NCI-H526 (cell line): ENCODE results near the gene NMNAT3.
"Not testable (repeated sequence)": the region's sequence is repeated elsewhere in the genome, so short reads cannot be mapped to it uniquely, and the experiment has no call there.

Experiments used
- DNase-seq, 2 experiments: peaks; one replicate each; lab custom pipeline; 2025; lab: John Stamatoyannopoulos, UW

The NMNAT3 gene

DNA sequence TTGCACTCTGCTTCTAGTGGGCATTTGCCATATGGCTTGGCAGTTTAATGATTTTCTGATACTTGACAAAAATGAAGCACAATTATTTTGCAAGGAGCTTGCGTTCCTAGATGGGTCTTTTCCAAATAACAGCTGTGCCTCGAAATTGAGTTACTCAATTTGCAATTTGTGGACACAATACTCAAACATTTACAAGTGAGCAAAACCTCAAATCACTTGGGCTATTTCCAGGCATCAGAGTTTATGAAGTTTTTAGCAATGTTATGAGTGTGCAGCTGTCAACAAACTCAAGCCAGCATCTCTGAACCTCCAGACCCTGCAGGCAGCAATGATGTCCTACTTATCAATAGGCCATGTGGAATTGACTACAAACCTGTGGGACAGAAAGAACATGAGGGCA is 41.3 kb downstream of the NMNAT3 start:
- DNase-seq: no peak

DNA sequence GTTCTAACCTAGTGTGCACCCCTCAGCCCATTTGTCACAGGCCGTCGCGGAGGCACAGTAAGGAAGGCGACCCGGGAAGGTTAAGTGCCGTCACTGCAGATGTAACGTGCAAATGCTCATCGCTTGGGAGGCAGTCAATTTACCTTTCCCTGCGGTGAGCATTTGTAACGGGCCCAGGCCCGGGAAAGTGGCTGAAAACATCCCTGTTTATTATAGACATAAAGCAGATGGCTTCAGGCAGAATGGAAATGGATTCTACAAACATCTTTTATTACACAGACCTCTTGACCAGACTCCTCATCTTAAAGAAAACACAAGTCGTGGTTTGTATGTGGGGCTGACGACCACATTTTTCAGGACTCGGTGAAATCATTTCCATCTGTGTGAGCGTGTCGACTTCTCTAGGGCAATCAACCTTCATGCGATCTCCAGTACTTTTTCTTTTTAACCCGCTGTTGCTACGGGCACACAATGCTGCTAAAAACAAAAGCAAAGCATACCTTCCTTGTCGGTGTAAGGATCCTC is 43.6 kb downstream of the NMNAT3 start:
- DNase-seq: no peak

- DNase-seq: no peak
Measured at GRCh38 chr3:139633511-139633910, 44.3 kb downstream of the NMNAT3 start.

DNA sequence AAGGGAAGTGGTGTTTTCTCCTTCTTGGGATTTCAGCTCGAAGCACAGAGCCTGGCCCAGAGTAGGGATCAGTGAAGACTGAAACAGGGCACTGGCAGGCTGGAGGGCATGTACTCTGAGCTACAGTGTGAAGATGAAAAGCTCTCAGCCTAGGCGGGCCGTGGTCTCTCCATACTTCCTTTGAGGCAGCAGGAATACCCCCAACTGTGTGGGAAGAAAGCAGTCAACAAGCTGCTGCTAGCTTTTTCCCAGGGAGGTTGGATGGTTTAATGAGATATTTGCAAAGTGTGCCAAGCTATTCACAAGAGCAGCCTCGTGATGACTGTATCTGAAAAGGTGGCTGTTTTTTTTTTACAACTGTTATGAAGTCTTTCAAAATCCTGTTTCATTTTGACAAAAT is 47.2 kb downstream of the NMNAT3 start:
- no peak for DNase-seq

- DNase-seq: peak in 1 of 2 experiments; percentile 44
Measured at GRCh38 chr3:139629033-139629432, 48.7 kb downstream of the NMNAT3 start.

- no peak for DNase-seq
Measured at GRCh38 chr3:139627759-139628158, 50.0 kb downstream of the NMNAT3 start.

DNA sequence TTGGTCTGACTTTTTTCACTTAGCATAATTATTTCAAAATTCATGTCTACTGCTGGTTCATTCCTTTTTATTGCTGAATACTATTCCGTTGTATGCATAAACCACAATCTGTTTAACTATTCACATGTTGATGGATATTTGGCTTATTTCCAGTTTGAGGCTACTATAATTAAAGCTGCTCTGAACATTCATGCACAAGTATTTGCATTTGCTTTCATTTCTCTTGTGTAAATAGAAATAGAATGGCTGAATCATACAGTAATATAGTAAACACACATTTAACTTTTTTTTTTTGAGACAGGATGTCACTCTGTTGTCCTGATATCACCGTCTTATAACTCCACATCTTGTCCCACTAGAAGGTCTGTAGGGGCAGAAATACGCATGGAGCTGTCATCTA is 57.3 kb downstream of the NMNAT3 start:
- DNase-seq: no peak

GRCh38 chr3:139619484-139619883 is 58.3 kb downstream of the NMNAT3 start:
- DNase-seq: no peak

DNA sequence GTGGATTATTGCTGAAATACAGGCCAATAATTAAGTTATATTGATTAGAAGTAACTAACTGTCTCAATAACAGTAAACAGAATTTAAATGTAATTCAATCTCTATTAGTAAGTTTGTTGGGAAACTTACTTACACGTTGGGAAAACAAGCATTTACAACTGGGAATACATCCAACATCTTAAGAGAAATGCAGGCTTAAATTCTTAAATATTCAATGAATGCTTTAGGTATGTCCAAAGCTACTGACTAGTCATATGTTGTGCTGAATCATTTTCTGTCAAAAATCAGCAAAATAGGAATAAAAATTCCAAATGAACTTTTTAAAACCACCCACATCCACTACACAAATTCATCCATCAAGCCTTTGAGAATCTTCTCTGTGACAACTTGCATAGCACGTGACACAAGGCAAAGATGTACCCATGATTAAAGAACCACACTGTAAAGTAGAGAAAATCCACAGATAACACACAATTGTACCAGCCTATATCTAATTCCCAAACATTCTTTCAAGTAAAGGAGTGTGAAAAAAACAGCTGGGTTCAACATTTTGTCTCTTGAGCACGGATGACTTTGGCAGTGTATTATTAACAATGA is 60.0 kb downstream of the NMNAT3 start:
- DNase-seq: no peak

DNA sequence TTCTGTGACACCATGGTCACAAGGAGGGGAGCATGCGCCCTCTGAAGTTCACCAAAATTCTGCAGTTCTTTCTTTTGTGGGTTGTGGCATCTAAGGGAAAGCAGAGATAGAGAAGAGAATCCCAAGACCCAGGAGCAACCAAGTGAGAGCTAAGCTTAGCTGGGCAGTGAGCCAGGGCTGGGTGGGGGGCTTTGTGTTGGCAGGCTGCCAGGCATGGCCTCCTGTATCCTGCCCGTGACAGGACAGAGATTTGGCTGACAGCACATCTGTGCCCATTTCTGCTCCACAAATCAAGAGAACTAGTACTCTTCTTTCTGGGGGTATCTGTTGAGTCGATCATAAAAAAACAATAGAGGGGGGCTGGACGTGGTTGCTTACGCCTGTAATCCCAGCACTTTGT is 66.2 kb downstream of the NMNAT3 start:
- no peak for DNase-seq

GRCh38 chr3:139610886-139611285 is 66.9 kb downstream of the NMNAT3 start:
- DNase-seq: no peak

- DNase-seq: no peak
Measured at GRCh38 chr3:139608924-139609323, 68.8 kb downstream of the NMNAT3 start.

GRCh38 chr3:139608108-139608380 is 69.7 kb downstream of the NMNAT3 start:
- DNase-seq: no peak

GRCh38 chr3:139607257-139608107 is 70.3 kb downstream of the NMNAT3 start:
- peak; percentile 75 to 86 for DNase-seq

GRCh38 chr3:139602003-139602402 is 75.8 kb downstream of the NMNAT3 start:
- no peak for DNase-seq

DNA sequence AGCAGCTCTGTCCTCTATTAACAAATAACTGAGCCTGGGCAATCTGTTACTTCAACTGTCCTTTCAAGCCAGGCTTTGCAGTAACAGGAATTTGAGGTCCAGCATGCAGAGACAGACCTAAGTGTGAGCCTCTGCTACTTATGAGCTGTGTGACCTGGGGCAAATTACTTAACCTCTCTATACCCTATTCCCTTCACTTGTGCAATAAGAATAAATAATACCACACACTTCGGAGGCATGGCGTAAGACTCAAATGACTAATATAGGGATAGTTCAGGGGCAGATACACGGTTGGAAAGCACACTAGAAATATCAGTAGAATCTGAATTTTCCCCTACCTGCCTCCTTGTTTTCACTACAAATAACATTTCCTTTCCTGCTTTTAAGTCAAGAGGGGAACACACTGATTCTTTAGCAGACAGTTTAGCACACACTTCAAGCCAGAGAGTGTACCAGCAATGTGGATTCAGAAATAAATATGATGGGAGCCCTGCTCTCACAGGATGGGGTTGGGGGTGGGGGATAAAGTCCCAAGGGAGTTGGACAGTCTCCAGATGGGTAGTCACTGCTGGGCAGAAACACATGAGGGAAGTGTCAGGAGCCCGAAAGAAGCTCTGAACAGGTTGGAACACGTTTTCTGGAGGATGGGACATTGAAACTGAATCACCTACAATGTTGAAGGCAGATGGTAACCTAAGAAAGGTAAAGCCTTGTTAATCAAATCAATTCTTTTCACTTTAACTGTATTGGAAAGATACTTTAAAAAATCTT is 76.4 kb downstream of the NMNAT3 start:
- DNase-seq: peak in 1 of 2 experiments; percentile 5

GRCh38 chr3:139597947-139598346 is 79.8 kb downstream of the NMNAT3 start:
- DNase-seq: no peak

- DNase-seq: not testable (repeated sequence)
Measured at GRCh38 chr3:139591186-139591585, 86.6 kb downstream of the NMNAT3 start.

- peak; percentile 84 to 93 for DNase-seq
Measured at GRCh38 chr3:139588450-139588849, 89.3 kb downstream of the NMNAT3 start.

- DNase-seq: peak in 1 of 2 experiments; percentile 68
Measured at GRCh38 chr3:139587797-139588196, 90.0 kb downstream of the NMNAT3 start.

DNA sequence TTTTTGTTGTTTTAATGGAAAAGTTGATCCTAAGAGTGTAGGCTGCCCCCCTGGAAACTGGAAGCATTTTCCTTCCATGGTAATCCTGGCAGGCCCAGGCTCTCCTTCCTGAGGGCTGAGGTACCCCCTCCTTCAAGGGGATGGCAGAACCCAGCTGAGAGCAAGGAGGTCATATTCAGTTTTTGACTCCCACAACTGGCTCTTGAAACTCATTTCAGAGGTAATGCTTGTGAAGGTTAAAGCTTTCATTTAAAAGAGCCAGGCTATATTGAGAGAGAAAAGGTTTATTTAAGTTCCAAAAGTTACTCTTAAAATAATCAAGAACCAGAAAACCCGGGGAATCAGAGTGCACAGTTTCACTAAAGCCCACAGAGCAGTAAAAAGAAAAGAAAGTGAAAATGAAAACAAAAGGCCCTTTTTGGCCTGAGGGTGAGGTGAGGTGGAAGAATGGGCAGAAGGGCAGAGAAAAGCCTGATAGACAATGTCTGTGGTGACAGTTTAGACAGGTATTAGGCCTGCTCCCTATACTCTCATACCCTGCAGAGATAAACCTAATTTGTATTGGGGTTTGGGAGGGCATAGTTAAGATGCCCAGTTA is 91.3 kb downstream of the NMNAT3 start:
- DNase-seq: no peak

GRCh38 chr3:139585820-139586219 is 92.0 kb downstream of the NMNAT3 start:
- no peak for DNase-seq
